H1 (cell line): ENCODE data around the gene ZBTB49. TPM values are rescaled to one million over a fixed set of nuclear protein-coding genes. Genes with fewer than 3 reads are reported as not detected.

ENCODE experiments used
- CTCF ChIA-PET: fragments of 300-600 bp; sonication (Branson Sonifier 250); formaldehyde crosslinking; loops from one replicate; lab custom pipeline; 2021; ENCODE audit not compliant: partially characterized antibody; lab: Charles Lee
- POLR2A ChIA-PET: fragments of 300-600 bp; sonication (Branson Sonifier 250); formaldehyde crosslinking; loops from one replicate; lab custom pipeline; 2021; ENCODE audit warnings: inconsistent platforms; ENCODE audit not compliant: partially characterized antibody; lab: Charles Lee
- DNase-seq, 2 experiments: peaks; one replicate each; pipeline versions ENCODE4 v3.0.0 to v3.0.0-alpha.2; 2010 to 2022; ENCODE audit warnings: low spot score in 2 of 2, low read depth in 1 of 2, mixed read lengths in 1 of 2
- FAIRE-seq: peaks from 2 replicates; lab custom pipeline; 2011; peaks lifted over from hg19 to GRCh38; lab: Jason Lieb, UNC
- H2AFZ ChIP-seq: 2 replicates; pipeline ENCODE4 v1.8.1; 2012; ENCODE audit warnings: low read length, inconsistent platforms
- H2AK5ac ChIP-seq: 2 replicates; pipeline ENCODE4 v1.6.1; 2013; ENCODE audit warnings: low read depth, low read length
- H2BK120ac ChIP-seq: replicated peaks from 2 replicates; pipeline ENCODE3; 2013; ENCODE audit warnings: low read depth, low read length, inconsistent platforms
- H2BK12ac ChIP-seq: 2 replicates; pipeline ENCODE4 v1.6.1; 2013; ENCODE audit warnings: low read depth, low read length
- H2BK15ac ChIP-seq: 2 replicates; pipeline ENCODE4 v1.6.1; 2013; ENCODE audit warnings: low read length
- H2BK20ac ChIP-seq: 2 replicates; pipeline ENCODE4 v1.6.1; 2013; ENCODE audit warnings: low read length
- H2BK5ac ChIP-seq: 2 replicates; pipeline ENCODE4 v1.6.1; 2013; ENCODE audit warnings: low read depth, low read length
- H3K14ac ChIP-seq: 2 replicates; pipeline ENCODE4 v1.6.1; 2013; ENCODE audit warnings: inconsistent platforms; ENCODE audit not compliant: insufficient read length
- H3K18ac ChIP-seq: 2 replicates; pipeline ENCODE4 v1.6.1; 2013; ENCODE audit warnings: low read length; ENCODE audit errors: extremely low read depth
- H3K23ac ChIP-seq: 2 replicates; pipeline ENCODE4 v1.6.1; 2013; ENCODE audit warnings: inconsistent platforms; ENCODE audit not compliant: insufficient read length
- H3K23me2 ChIP-seq: 2 replicates; pipeline ENCODE4 v1.6.1; 2013; ENCODE audit warnings: low read depth, low read length
- H3K27ac ChIP-seq: 2 replicates; pipeline ENCODE4 v1.6.1; 2011; ENCODE audit warnings: low read depth, low read length, inconsistent platforms
- H3K27me3 ChIP-seq, 4 experiments: replicated peaks in 1 of 4; 1 replicate in 1 of 4; 2 replicates in 3 of 4; pipeline versions ENCODE4 v1.6.1 to v1.8.1; 2011 to 2013; ENCODE audit warnings: low read length in 3 of 4, mild to moderate bottlenecking in 3 of 4, inconsistent platforms in 2 of 4, mixed read lengths in 2 of 4, moderate library complexity in 1 of 4; ENCODE audit not compliant: control insufficient read depth in 3 of 4, insufficient read depth in 3 of 4; ENCODE audit errors: extremely low read depth in 1 of 4
- H3K36me3 ChIP-seq, 4 experiments: 2 replicates each; pipeline versions ENCODE4 v1.6.1 to v1.8.1; 2011 to 2013; ENCODE audit warnings: mild to moderate bottlenecking in 4 of 4, low read length in 3 of 4, moderate library complexity in 2 of 4, control low read depth in 1 of 4, inconsistent platforms in 1 of 4; ENCODE audit not compliant: insufficient read depth in 4 of 4, control insufficient read depth in 2 of 4
- H3K4ac ChIP-seq: replicated peaks from 2 replicates; pipeline ENCODE3; 2013; ENCODE audit warnings: low read length, low read depth, mixed read lengths, inconsistent platforms; ENCODE audit not compliant: insufficient read length
- H3K4me1 ChIP-seq, 4 experiments: replicated peaks in 1 of 4; 1 replicate in 1 of 4; 2 replicates in 3 of 4; pipeline versions ENCODE4 v1.6.1 to v1.8.1; 2011 to 2013; ENCODE audit warnings: low read length in 3 of 4, inconsistent platforms in 2 of 4, mixed read lengths in 1 of 4; ENCODE audit not compliant: insufficient read depth in 4 of 4, control insufficient read depth in 3 of 4
- H3K4me2 ChIP-seq, 2 experiments: 2 replicates each; pipeline versions ENCODE4 v1.6.1 to v1.8.1; 2011 to 2013; ENCODE audit warnings: low read depth in 2 of 2, low read length in 2 of 2, control low read depth in 1 of 2, inconsistent platforms in 1 of 2, mild to moderate bottlenecking in 1 of 2; ENCODE audit not compliant: insufficient read depth in 1 of 2
- H3K4me3 ChIP-seq, 4 experiments: fragments of 200-600, 300-600 bp in 1 of 4; sonication (generic), shearing (Covaris generic), sonication (Bioruptor Twin) in 1 of 4; 2 replicates each; pipeline versions ENCODE4 v1.5.1 to v1.8.1; 2011 to 2016; ENCODE audit warnings: low read length in 4 of 4, low read depth in 3 of 4, control low read depth in 2 of 4, inconsistent platforms in 2 of 4, mild to moderate bottlenecking in 2 of 4, mixed read lengths in 1 of 4, moderate library complexity in 1 of 4; ENCODE audit not compliant: insufficient read depth in 2 of 4; ENCODE audit errors: extremely low read depth in 1 of 4
- H3K56ac ChIP-seq: replicated peaks from 2 replicates; pipeline ENCODE3; 2013; ENCODE audit warnings: low read depth, mild to moderate bottlenecking, mixed read lengths, low read length, inconsistent platforms; ENCODE audit not compliant: insufficient read length
- H3K79me1 ChIP-seq: 2 replicates; pipeline ENCODE4 v1.6.1; 2013; ENCODE audit warnings: low read depth, low read length, control low read depth
- H3K79me2 ChIP-seq, 2 experiments: 2 replicates each; pipeline versions ENCODE4 v1.6.1 to v1.8.1; 2012 to 2013; ENCODE audit warnings: low read length in 2 of 2, mild to moderate bottlenecking in 2 of 2, inconsistent platforms in 1 of 2; ENCODE audit not compliant: insufficient read depth in 2 of 2, control insufficient read depth in 1 of 2
- H3K9ac ChIP-seq, 4 experiments: replicated peaks in 1 of 4; 1 replicate in 1 of 4; 2 replicates in 3 of 4; pipeline versions ENCODE4 v1.6.1 to v1.8.1; 2011 to 2013; ENCODE audit warnings: low read depth in 3 of 4, low read length in 3 of 4, control low read depth in 2 of 4, mild to moderate bottlenecking in 2 of 4, moderate library complexity in 2 of 4, inconsistent platforms in 1 of 4; ENCODE audit errors: extremely low read depth in 1 of 4
- H3K9me3 ChIP-seq, 2 experiments: 2 replicates each; pipeline versions ENCODE4 v1.6.1 to v1.8.1; 2012 to 2013; ENCODE audit warnings: mild to moderate bottlenecking in 2 of 2, moderate library complexity in 2 of 2, control low read depth in 1 of 2, inconsistent platforms in 1 of 2, low read depth in 1 of 2, low read length in 1 of 2, mixed read lengths in 1 of 2; ENCODE audit not compliant: insufficient read depth in 2 of 2
- H4K20me1 ChIP-seq, 2 experiments: replicated peaks in 1 of 2; 2 replicates each; pipeline versions ENCODE3 to v1.8.1; 2011 to 2013; ENCODE audit warnings: inconsistent platforms in 2 of 2, low read length in 2 of 2, mild to moderate bottlenecking in 1 of 2; ENCODE audit not compliant: insufficient read depth in 2 of 2, control insufficient read depth in 1 of 2
- H4K5ac ChIP-seq: 2 replicates; pipeline ENCODE4 v1.6.1; 2013; ENCODE audit warnings: low read length, low read depth, mixed read lengths, inconsistent platforms; ENCODE audit not compliant: insufficient read length
- H4K8ac ChIP-seq: 2 replicates; pipeline ENCODE4 v1.8.0; 2013; ENCODE audit warnings: mild to moderate bottlenecking, moderate library complexity, low read length, inconsistent platforms; ENCODE audit not compliant: insufficient read depth; ENCODE audit errors: extremely low read depth
- H4K91ac ChIP-seq: replicated peaks from 2 replicates; pipeline ENCODE3; 2013; ENCODE audit warnings: low read length, mixed read lengths, inconsistent platforms; ENCODE audit not compliant: insufficient read length
- CBX8 ChIP-seq: fragments of 300-800, 300-1000 bp; sonication (generic); IDR thresholded peaks from 2 replicates; pipeline ENCODE4 v1.7.1; 2016; ENCODE audit warnings: low read depth, low read length, borderline replicate concordance
- CTBP2 ChIP-seq: IDR thresholded peaks from 2 replicates; pipeline ENCODE4 v1.7.0; 2011; ENCODE audit warnings: borderline replicate concordance, mild to moderate bottlenecking, moderate library complexity, mixed read lengths, low read length; ENCODE audit not compliant: insufficient read depth, insufficient read length
- NANOG ChIP-seq: IDR thresholded peaks from 2 replicates; pipeline ENCODE4 v1.6.1; 2011; ENCODE audit warnings: low read length, low read depth, mild to moderate bottlenecking, inconsistent platforms; ENCODE audit not compliant: insufficient read depth, poor library complexity, severe bottlenecking
- PHF8 ChIP-seq: fragments of 200-600 bp; sonication (generic); conservative IDR thresholded peaks from 2 replicates; pipeline ENCODE4 v1.7.1; 2012; ENCODE audit warnings: low read depth, mild to moderate bottlenecking, inconsistent platforms, low read length, moderate library complexity
- RXRA ChIP-seq: IDR thresholded peaks from 2 replicates; pipeline ENCODE4 v1.6.1; 2011; ENCODE audit warnings: low read depth, mild to moderate bottlenecking, low read length, moderate library complexity; ENCODE audit not compliant: insufficient read depth
- SAP30 ChIP-seq: fragments of 300-600 bp; sonication (generic); IDR thresholded peaks from 2 replicates; pipeline ENCODE4 v1.7.1; 2012; ENCODE audit warnings: low read length, moderate library complexity, mild to moderate bottlenecking, inconsistent platforms; ENCODE audit not compliant: insufficient read depth, insufficient replicate concordance
- SP1 ChIP-seq: IDR thresholded peaks from 2 replicates; pipeline ENCODE4 v1.6.1; 2011; ENCODE audit warnings: low read depth, low read length
- TCF12 ChIP-seq: IDR thresholded peaks from 2 replicates; pipeline ENCODE4 v1.6.1; 2011; ENCODE audit warnings: low read depth, mild to moderate bottlenecking, low read length
- ZNF274 ChIP-seq: IDR thresholded peaks from 2 replicates; pipeline ENCODE4 v1.7.0; 2012; ENCODE audit warnings: low read length, borderline replicate concordance; ENCODE audit errors: extremely low read depth
- WGBS, 2 experiments: shearing (Covaris generic) in 1 of 2; methylation state at CpG; one replicate each; pipeline versions ENCODE4 v1.1.6 to v1.1.7; 2013 to 2015; ENCODE audit warnings: low lambda C conversion rate in 2 of 2, mixed read lengths in 2 of 2, inconsistent platforms in 1 of 2, low coverage in 1 of 2, missing lambda C conversion rate in 1 of 2; ENCODE audit not compliant: insufficient replicate concordance in 2 of 2, insufficient coverage in 1 of 2, insufficient read length in 1 of 2; ENCODE audit errors: extremely low coverage in 1 of 2, missing lambda C conversion rate in 1 of 2; 5-methylcytosine and 5-hydroxymethylcytosine counted together
- polyA plus RNA-seq, 7 experiments: library from polyadenylated mRNA; depleted of rRNA in 3 of 7; stranded (reverse) in 5 of 7; unstranded in 2 of 7; fragments of >200 nt in 5 of 7; fragments of 200-250 nt in 2 of 7; gene quantifications; 1 replicate in 5 of 7; 2 replicates in 1 of 7; 4 replicates in 1 of 7; pipeline versions ENCODE4 v1.2.1 to v1.2.3, GENCODE V29; 2011 to 2013; ENCODE audit warnings: missing spikeins in 2 of 7, mixed read lengths in 2 of 7
- total RNA-seq: library from RNA; stranded (reverse); fragmentation: NEBNext Ultra II Directional; extraction: Animal tissue kit (Norgen Biotek cat#: 25700); gene quantifications from 2 replicates; pipeline ENCODE4 v1.2.1, GENCODE V29; 2021
- TF ChIP-seq, protein P1 (sequence below): IDR thresholded peaks from 2 replicates; pipeline ENCODE4 v1.6.1; 2011; ENCODE audit warnings: low read length, improper control_type of control experiment

Gene ZBTB49
- total and polyA plus RNA-seq, 2 of the 8 experiments (the other 6 are each of a cell fraction or from before 2014, with no cell fraction given) = 4.2 to 6.8 TPM

DNA sequence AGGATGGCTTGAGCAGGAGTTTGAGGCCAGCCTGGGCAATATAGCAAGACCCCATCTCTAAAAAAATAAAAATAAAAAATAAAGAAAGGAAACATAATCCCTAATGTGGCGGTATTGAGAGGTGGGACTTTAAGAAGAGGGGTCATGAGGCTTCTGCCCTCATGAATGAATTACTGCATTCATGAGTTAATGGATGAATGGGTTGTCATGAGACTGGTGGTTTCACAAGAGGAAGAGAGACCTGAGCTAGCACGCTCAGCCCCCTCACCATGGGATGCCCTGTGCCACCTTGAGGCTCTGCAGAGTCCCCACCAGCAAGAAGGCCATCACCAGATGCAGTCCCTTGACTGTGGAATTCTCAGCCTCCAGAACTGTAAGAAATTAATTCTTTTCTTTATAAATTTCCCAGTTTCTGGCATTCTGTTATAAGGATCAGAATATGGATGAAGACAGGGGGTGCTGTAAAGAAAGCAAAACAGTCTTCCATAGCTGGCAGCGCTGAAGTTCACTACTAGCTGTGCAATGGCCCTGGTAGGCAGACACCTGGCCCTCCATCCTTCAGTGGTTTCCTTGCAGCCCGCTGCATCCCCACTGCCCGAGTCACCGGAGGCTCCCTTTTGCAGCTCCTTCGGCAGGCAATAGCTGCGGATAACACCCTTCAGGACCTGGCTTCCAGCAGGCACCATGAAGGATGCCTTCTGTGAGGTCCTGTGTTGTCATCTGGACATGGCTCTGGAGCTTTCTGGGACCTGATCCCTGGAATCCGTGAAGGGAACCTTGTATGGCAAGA lies 52.0 kb downstream of the ZBTB49 start:
- Histone ChIP-seq H3K23me2 (no peaks in the 10 kb centered on the region), H3K4ac (no peak overlapping the region), H4K5ac (no peak overlapping the region), H3K4me3 (no peak overlapping the region), H2BK15ac (no peak overlapping the region), H3K9ac (no peak overlapping the region), H4K91ac (no peak overlapping the region), H3K18ac (no peak overlapping the region), H3K14ac (no peak overlapping the region), H4K20me1 (no peaks in the 10 kb centered on the region), H2AK5ac (no peak overlapping the region), H3K56ac (no peak overlapping the region), H3K9me3 (no peaks in the 10 kb centered on the region), H2BK120ac (no peak overlapping the region), H3K79me2 (no peaks in the 10 kb centered on the region), H3K79me1 (no peaks in the 10 kb centered on the region), H3K36me3 (no peaks in the 10 kb centered on the region), H2BK5ac (no peak overlapping the region), H3K23ac (no peak overlapping the region), H2AFZ (no peak overlapping the region), H3K4me1 (no peaks in the 10 kb centered on the region), H3K4me2 (no peak overlapping the region), H2BK20ac (no peak overlapping the region), H2BK12ac (no peak overlapping the region), H4K8ac (no peak overlapping the region), H3K27me3 (no peaks in the 10 kb centered on the region), H3K27ac (no peak overlapping the region)
- WGBS, 2 experiments = 93% methylated on average over 9 of the region's 9 CpGs; no CpG with 5 or more reads in 1 of the 2 experiments
- no peak for FAIRE-seq
- POLR2A ChIA-PET = no interaction called here
- CTCF ChIA-PET = interaction anchor here (0.6 kb wide), 1 partner anchor 34 kb away, joined by 3 read pairs; no protein-coding TSS in a partner anchor
- no peak for DNase-seq
- TF ChIP-seq SP1 (no peak), CTBP2 (no peak), ZNF274 (no peak), CBX8 (no peak), RXRA (no peak), NANOG (no peak), PHF8 (no peak), SAP30 (no peak), TCF12 (no peak)
- TF ChIP-seq, protein P1, sequence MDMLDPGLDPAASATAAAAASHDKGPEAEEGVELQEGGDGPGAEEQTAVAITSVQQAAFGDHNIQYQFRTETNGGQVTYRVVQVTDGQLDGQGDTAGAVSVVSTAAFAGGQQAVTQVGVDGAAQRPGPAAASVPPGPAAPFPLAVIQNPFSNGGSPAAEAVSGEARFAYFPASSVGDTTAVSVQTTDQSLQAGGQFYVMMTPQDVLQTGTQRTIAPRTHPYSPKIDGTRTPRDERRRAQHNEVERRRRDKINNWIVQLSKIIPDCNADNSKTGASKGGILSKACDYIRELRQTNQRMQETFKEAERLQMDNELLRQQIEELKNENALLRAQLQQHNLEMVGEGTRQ = no peak
